Transverse colon (tissue), 4 donors: ENCODE data around the gene PLEKHA3. TPM values are rescaled to one million over a fixed set of nuclear protein-coding genes. Genes with fewer than 3 reads are reported as not detected.

Experiments
- DNase-seq: peaks from one replicate; pipeline ENCODE4 v3.0.0-alpha.2; 2019
- H3K27ac ChIP-seq, 4 donors: fragments of 200-600 bp; sonication (generic); 2 replicates each; pipeline ENCODE4 v1.5.1; 2016 to 2018; ENCODE audit warnings: inconsistent platforms in 4 of 4
- H3K27me3 ChIP-seq: fragments of 200-600 bp; sonication (generic); 2 replicates; pipeline ENCODE4 v1.5.1; 2017; ENCODE audit warnings: inconsistent platforms
- H3K36me3 ChIP-seq, 4 donors: fragments of 200-600 bp; sonication (generic); 2 replicates each; pipeline ENCODE4 v1.5.1; 2017 to 2019; ENCODE audit warnings: inconsistent platforms in 4 of 4
- H3K4me1 ChIP-seq, 4 donors: fragments of 200-600 bp; sonication (generic); 2 replicates each; pipeline ENCODE4 v1.5.1; 2017 to 2020; ENCODE audit warnings: inconsistent platforms in 4 of 4
- H3K4me3 ChIP-seq, 4 donors: fragments of 200-600 bp; sonication (generic); 1 replicate in 1 of 4; 2 replicates in 3 of 4; pipeline versions ENCODE4 v1.5.1 to v1.6.1; 2017 to 2019; ENCODE audit warnings: inconsistent platforms in 4 of 4
- H3K9me3 ChIP-seq, 2 donors: fragments of 200-600 bp; sonication (generic); 2 replicates each; pipeline ENCODE4 v1.5.1; 2017 to 2019; ENCODE audit warnings: inconsistent platforms in 2 of 2
- EP300 ChIP-seq: sonication (generic); formaldehyde crosslinking; IDR thresholded peaks from one replicate; pipeline ENCODE4 v1.6.1; 2017; ENCODE audit warnings: antibody characterized with exemption, low read depth
- POLR2A ChIP-seq: fragments of 450-650 bp; IDR thresholded peaks from one replicate; pipeline ENCODE4 v1.6.1; 2016; ENCODE audit warnings: antibody characterized with exemption, mild to moderate bottlenecking, moderate library complexity
- POLR2AphosphoS5 ChIP-seq, 3 donors: sonication (generic); formaldehyde crosslinking; IDR thresholded peaks; one replicate each; pipeline ENCODE4 v1.6.1; 2016; ENCODE audit warnings: antibody characterized with exemption in 3 of 3
- WGBS, 2 donors: methylation state at CpG; one replicate each; pipeline ENCODE4 v1.1.5; 2018; ENCODE audit warnings: low coverage in 1 of 2; 5-methylcytosine and 5-hydroxymethylcytosine counted together
- in situ Hi-C, 4 donors: fragments of 200-750 bp; cut with MboI; loops; one replicate each; pipeline versions ENCODE4 v1.15.0 to v1.15.1; 2017; ENCODE audit warnings: low sequenced_read_pairs in 3 of 4, low pct_ligation_motif_present in 1 of 4, low pct_unique_long_range_greater_than_20kb in 1 of 4
- intact Hi-C: fragments of 100-400 bp; cut with DNase I; formaldehyde crosslinking; loops from one replicate; pipeline ENCODE4 v1.15.1; 2023; ENCODE audit warnings: low total_unique reads
- total RNA-seq, 4 donors: library from RNA; depleted of rRNA; stranded (reverse); fragments of >200 nt; gene quantifications; one replicate each; pipeline ENCODE4 v1.1.0, GENCODE V29; 2016
- TF ChIP-seq, protein P1 (sequence below), 5 experiments: fragments of 200-600 bp in 3 of 5; fragments of 450-650 bp in 2 of 5; sonication (generic) in 3 of 5; IDR thresholded peaks; 1 replicate in 2 of 5; 2 replicates in 3 of 5; pipeline ENCODE4 v1.5.1; 2016 to 2017; ENCODE audit warnings: antibody characterized with exemption in 5 of 5, inconsistent platforms in 3 of 5, mild to moderate bottlenecking in 2 of 5, moderate library complexity in 1 of 5

The PLEKHA3 gene
- total RNA-seq, 4 donors from 2014 or later = 8.2 to 83.2 (median 11.0) TPM

DNA sequence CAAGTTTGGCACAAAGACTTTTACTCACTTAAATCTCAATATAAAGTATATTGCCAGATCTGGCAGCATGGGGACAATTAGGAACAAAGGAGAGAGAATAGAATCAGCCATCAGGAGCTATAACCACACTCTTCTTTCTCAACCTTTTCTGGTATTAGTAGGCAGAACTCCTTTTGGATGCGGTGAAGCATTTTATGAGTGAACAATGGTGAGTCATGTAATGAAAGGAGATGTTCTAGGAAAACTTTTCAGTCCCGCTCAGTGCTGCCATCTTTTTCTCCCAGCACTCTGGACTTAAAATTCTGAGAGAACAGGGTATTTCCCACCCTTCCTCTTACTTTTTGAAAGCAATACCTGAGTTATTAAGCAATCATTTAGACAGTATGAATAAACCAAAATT, 32.2 kb downstream of the PLEKHA3 start:
- DNase-seq = no peak
- Histone ChIP-seq H3K27me3 (no peaks in the 10 kb centered on the region), H3K36me3 (peaks cover 0 to 6% (median 0%) of the 10 kb centered on the region in 4 donors), H3K4me1 (no peaks in the 10 kb centered on the region), H3K27ac (no peak overlapping the region), H3K4me3 (no peak overlapping the region), H3K9me3 (no peaks in the 10 kb centered on the region)
- intact Hi-C loops = no loop called here
- in situ Hi-C loops = no loop called here
- 88 to 91% methylated on average over 2 of the region's 2 CpGs for WGBS, 2 donors
- TF ChIP-seq POLR2A (no peak), EP300 (no peak), POLR2AphosphoS5 (IDR thresholded peaks at IDR 0.05) (no peak)
- TF ChIP-seq, protein P1, sequence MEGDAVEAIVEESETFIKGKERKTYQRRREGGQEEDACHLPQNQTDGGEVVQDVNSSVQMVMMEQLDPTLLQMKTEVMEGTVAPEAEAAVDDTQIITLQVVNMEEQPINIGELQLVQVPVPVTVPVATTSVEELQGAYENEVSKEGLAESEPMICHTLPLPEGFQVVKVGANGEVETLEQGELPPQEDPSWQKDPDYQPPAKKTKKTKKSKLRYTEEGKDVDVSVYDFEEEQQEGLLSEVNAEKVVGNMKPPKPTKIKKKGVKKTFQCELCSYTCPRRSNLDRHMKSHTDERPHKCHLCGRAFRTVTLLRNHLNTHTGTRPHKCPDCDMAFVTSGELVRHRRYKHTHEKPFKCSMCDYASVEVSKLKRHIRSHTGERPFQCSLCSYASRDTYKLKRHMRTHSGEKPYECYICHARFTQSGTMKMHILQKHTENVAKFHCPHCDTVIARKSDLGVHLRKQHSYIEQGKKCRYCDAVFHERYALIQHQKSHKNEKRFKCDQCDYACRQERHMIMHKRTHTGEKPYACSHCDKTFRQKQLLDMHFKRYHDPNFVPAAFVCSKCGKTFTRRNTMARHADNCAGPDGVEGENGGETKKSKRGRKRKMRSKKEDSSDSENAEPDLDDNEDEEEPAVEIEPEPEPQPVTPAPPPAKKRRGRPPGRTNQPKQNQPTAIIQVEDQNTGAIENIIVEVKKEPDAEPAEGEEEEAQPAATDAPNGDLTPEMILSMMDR (IDR thresholded peaks at IDR 0.05) = no peak

DNA sequence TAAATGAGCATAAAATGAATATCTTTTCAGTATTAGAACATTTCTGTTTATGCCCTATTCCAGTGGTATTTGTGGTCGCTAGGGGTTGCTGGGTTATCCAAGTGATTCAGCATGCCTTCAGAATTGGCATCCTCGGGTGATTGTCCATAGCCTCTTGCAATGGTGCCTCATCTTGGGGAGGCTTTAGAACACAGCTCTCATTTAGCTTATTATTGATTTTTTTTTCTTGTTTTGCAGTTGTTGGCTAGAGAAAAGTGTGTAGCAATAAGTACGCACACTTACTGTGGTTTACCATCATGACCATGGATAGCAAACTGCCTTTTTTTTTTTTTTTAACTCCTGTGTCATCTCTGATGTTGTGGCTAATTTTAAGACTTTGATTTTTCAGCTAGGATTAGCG, 33.6 kb downstream of the PLEKHA3 start:
- H3K4me1 ChIP-seq = no peaks in the 10 kb centered on the region
- peaks cover 0 to 16% (median 0%) of the 10 kb centered on the region in 4 donors for H3K36me3 ChIP-seq
- H3K27ac ChIP-seq = no peak overlapping the region
- in situ Hi-C loops = no loop called here
- no peak for DNase-seq
- no peaks in the 10 kb centered on the region for H3K9me3 ChIP-seq
- intact Hi-C loops = no loop called here
- no peak for TF ChIP-seq POLR2A
- no peak for TF ChIP-seq POLR2AphosphoS5 (IDR thresholded peaks at IDR 0.05)
- H3K27me3 ChIP-seq = no peaks in the 10 kb centered on the region
- whole genome bisulfite sequencing, 2 donors = 92 to 93% methylated on average over 3 to 4 of the region's 4 CpGs
- H3K4me3 ChIP-seq = no peak overlapping the region

DNA sequence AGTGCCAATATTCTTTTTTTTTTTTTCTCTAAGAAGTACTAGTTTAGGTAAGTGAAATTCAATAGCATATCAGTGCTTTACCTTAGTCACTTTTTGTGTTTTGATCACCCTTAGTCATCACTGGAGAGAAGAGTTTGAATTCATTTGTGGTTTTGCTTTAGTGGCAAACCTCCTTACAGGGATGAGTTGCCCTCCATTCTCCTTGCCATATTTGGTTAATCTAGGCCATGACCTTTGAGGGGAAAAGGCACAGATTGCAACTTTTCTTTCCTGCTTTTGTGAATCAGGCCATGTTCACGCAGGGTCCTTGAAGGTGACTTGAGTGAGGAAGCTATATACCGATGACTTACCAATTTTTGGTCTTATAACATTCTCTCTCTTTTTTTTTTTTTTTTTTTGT, 34.4 kb downstream of the PLEKHA3 start:
- peaks cover 0 to 17% (median 0%) of the 10 kb centered on the region in 4 donors for H3K36me3 ChIP-seq
- no peak overlapping the region for H3K27ac ChIP-seq
- H3K9me3 ChIP-seq = no peaks in the 10 kb centered on the region
- no peaks in the 10 kb centered on the region for H3K27me3 ChIP-seq
- no peak overlapping the region for H3K4me3 ChIP-seq
- DNase-seq = no peak
- no peaks in the 10 kb centered on the region for H3K4me1 ChIP-seq
- TF ChIP-seq, protein P1 (IDR thresholded peaks at IDR 0.05) = no peak
- no peak for TF ChIP-seq POLR2AphosphoS5 (IDR thresholded peaks at IDR 0.05)
- no peak for TF ChIP-seq EP300
- TF ChIP-seq POLR2A = no peak
- in situ Hi-C loops (no loop called here), intact Hi-C loops (no loop called here)
- WGBS, 2 donors = 76 to 87% methylated on average over 2 of the region's 2 CpGs

DNA sequence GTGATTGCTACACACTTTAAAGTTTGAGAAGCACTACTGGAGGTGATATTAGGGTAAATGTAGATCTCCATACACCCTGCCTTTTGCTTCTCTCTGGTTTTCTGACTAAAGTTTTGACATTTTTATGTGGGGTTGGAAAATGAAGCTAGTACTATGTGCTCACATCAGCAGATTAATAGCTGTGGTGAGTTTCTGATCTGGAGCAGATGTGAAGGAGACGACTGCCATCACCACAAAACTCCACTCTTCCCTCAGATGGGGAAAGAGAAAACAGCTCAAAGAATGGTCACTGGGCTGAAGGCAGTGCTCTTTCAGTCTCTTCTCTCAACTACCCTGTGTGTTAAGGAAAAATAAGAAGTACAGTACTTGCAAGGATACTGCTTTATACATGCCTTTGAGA, 37.2 kb downstream of the PLEKHA3 start:
- Histone ChIP-seq H3K36me3 (peaks cover 0 to 11% (median 0%) of the 10 kb centered on the region in 4 donors), H3K27ac (no peak overlapping the region), H3K9me3 (no peaks in the 10 kb centered on the region), H3K27me3 (no peaks in the 10 kb centered on the region), H3K4me3 (no peak overlapping the region), H3K4me1 (peaks cover 0 to 9% (median 3%) of the 10 kb centered on the region in 4 donors)
- WGBS, 2 donors = 66 to 71% methylated on average over 1 of the region's 1 CpG
- no peak for DNase-seq
- intact Hi-C loops (no loop called here), in situ Hi-C loops (no loop called here)
- TF ChIP-seq, protein P1 (IDR thresholded peaks at IDR 0.05) = no peak
- no peak for TF ChIP-seq POLR2AphosphoS5 (IDR thresholded peaks at IDR 0.05)
